B cell (primary cell): Measurements from ENCODE around the gene CPM. TPM values are rescaled to one million over a fixed set of nuclear protein-coding genes. Genes with fewer than 3 reads are reported as not detected.
"Not testable (repeated sequence)": the region's sequence is repeated elsewhere in the genome, so short reads cannot be mapped to it uniquely, and the experiment has no call there.

ENCODE experiments used
- ATAC-seq: fragments of 200-7000 bp; cut with Tn5 transposase; one replicate; pipeline ENCODE4 v1.10.0; 2021; ENCODE audit warnings: low read depth, mild to moderate bottlenecking, moderate number of reproducible peaks, moderate library complexity
- CTCF ChIA-PET: fragments of 350-600 bp; sonication (Branson Sonifier 250); formaldehyde crosslinking; loops from one replicate; lab custom pipeline; 2021; ENCODE audit warnings: antibody characterized with exemption, inconsistent platforms; lab: Charles Lee
- POLR2A ChIA-PET: fragments of 350-600 bp; sonication (Branson Sonifier 250); formaldehyde crosslinking; loops from one replicate; lab custom pipeline; 2021; ENCODE audit warnings: antibody characterized with exemption; lab: Charles Lee
- DNase-seq: peaks from one replicate; pipeline ENCODE4 v3.0.0; 2013
- H2AFZ ChIP-seq: 2 replicates; pipeline ENCODE4 v1.6.1; 2012; ENCODE audit warnings: mild to moderate bottlenecking, low read depth, low read length; ENCODE audit not compliant: insufficient read depth, poor library complexity, severe bottlenecking
- H3K27ac ChIP-seq, 2 donors: 1 replicate in 1 of 2; 2 replicates in 1 of 2; pipeline ENCODE4 v1.5.1; 2012 to 2013; ENCODE audit warnings: low read length in 2 of 2, mild to moderate bottlenecking in 2 of 2, moderate library complexity in 1 of 2
- H3K27me3 ChIP-seq, 4 experiments: fragments of 200-600 bp in 1 of 4; sonication (generic) in 1 of 4; replicated peaks in 1 of 4; 1 replicate in 2 of 4; 2 replicates in 2 of 4; pipeline versions ENCODE4 v1.6.1 to v1.7.0; 2013 to 2016; ENCODE audit warnings: low read length in 3 of 4, mild to moderate bottlenecking in 2 of 4, mixed read lengths in 1 of 4, moderate library complexity in 1 of 4; ENCODE audit not compliant: insufficient read depth in 4 of 4, control insufficient read depth in 3 of 4; ENCODE audit errors: control extremely low read depth in 1 of 4
- H3K36me3 ChIP-seq, 2 experiments: replicated peaks in 1 of 2; 1 replicate in 1 of 2; 2 replicates in 1 of 2; pipeline versions ENCODE4 v1.6.1 to v1.7.1; 2013; ENCODE audit warnings: low read length in 1 of 2; ENCODE audit not compliant: insufficient read depth in 2 of 2, control insufficient read depth in 1 of 2; ENCODE audit errors: control extremely low read depth in 1 of 2, extremely low read depth in 1 of 2
- H3K4me1 ChIP-seq, 2 donors: fragments of 200-600 bp in 1 of 2; sonication (generic) in 1 of 2; 1 replicate in 1 of 2; 2 replicates in 1 of 2; pipeline versions ENCODE4 v1.5.1 to v1.6.1; 2013 to 2017; ENCODE audit warnings: low read length in 2 of 2; ENCODE audit not compliant: control insufficient read depth in 2 of 2, insufficient read depth in 2 of 2
- H3K4me2 ChIP-seq: replicated peaks from 2 replicates; pipeline ENCODE3; 2012; ENCODE audit warnings: mild to moderate bottlenecking, low read depth, low read length; ENCODE audit not compliant: poor library complexity, severe bottlenecking
- H3K4me3 ChIP-seq, 5 experiments: fragments of 200-600 bp in 1 of 5; sonication (generic) in 1 of 5; 1 replicate in 3 of 5; 2 replicates in 2 of 5; pipeline versions ENCODE4 v1.5.1 to v1.7.0; 2011 to 2016; ENCODE audit warnings: low read length in 4 of 5, mild to moderate bottlenecking in 4 of 5, low read depth in 2 of 5, control low read depth in 1 of 5, moderate library complexity in 1 of 5; ENCODE audit not compliant: insufficient read depth in 1 of 5; ENCODE audit errors: control extremely low read depth in 1 of 5, extremely low read depth in 1 of 5
- H3K79me2 ChIP-seq: fragments of 200-600 bp; sonication (generic); one replicate; pipeline ENCODE4 v1.6.0; 2016; ENCODE audit warnings: low read length; ENCODE audit not compliant: control insufficient read depth, insufficient read depth
- H3K9ac ChIP-seq: fragments of 200-600 bp; sonication (generic); 2 replicates; pipeline ENCODE4 v1.6.1; 2017; ENCODE audit warnings: mild to moderate bottlenecking, low read length, moderate library complexity
- H3K9me3 ChIP-seq, 3 donors: one replicate each; pipeline versions ENCODE4 v1.6.1 to v1.7.1; 2013; ENCODE audit warnings: low read length in 2 of 3; ENCODE audit not compliant: control insufficient read depth in 2 of 3, insufficient read depth in 1 of 3; ENCODE audit errors: control extremely low read depth in 1 of 3
- H4K20me1 ChIP-seq: 2 replicates; pipeline ENCODE4 v1.6.0; 2012; ENCODE audit warnings: mild to moderate bottlenecking, low read length; ENCODE audit not compliant: insufficient read depth, control insufficient read depth, poor library complexity, severe bottlenecking
- H3K27ac Mint-ChIP-seq: one replicate; pipeline ENCODE4 v1.8.0; 2021; ENCODE audit warnings: mixed read lengths
- H3K27me3 Mint-ChIP-seq: one replicate; pipeline ENCODE4 v1.8.0; 2021; ENCODE audit warnings: mixed read lengths
- H3K4me1 Mint-ChIP-seq: one replicate; pipeline ENCODE4 v1.8.0; 2021; ENCODE audit warnings: mixed read lengths
- H3K4me3 Mint-ChIP-seq: one replicate; pipeline ENCODE4 v1.8.0; 2021; ENCODE audit warnings: mixed read lengths
- H3K9me3 Mint-ChIP-seq: one replicate; pipeline ENCODE4 v1.8.0; 2022; ENCODE audit warnings: mixed read lengths; ENCODE audit not compliant: insufficient read depth
- EZH2 ChIP-seq: IDR thresholded peaks from 2 replicates; pipeline ENCODE4 v1.6.1; 2012; ENCODE audit warnings: borderline replicate concordance, low read depth, mild to moderate bottlenecking, moderate library complexity, low read length; ENCODE audit not compliant: insufficient read depth, poor library complexity, severe bottlenecking
- WGBS: methylation state at CpG from one replicate; pipeline ENCODE4 v1.1.5; 2013; ENCODE audit warnings: missing lambda C conversion rate; ENCODE audit not compliant: insufficient coverage; 5-methylcytosine and 5-hydroxymethylcytosine counted together
- intact Hi-C: fragments of 100-400 bp; cut with micrococcal nuclease; formaldehyde crosslinking; loops from one replicate; pipeline ENCODE4 v1.10.0; 2022
- polyA plus RNA-seq: library from polyadenylated mRNA; depleted of rRNA; stranded (reverse); fragments of >200 nt; gene quantifications from 2 replicates; pipeline ENCODE4 v1.2.3, GENCODE V29; 2012
- total RNA-seq, 2 donors: library from RNA; stranded (reverse); fragments of 120-200 nt in 1 of 2; gene quantifications; 1 replicate in 1 of 2; 2 replicates in 1 of 2; pipeline versions ENCODE4 v1.2.3 to v1.2.4, GENCODE V29; 2013 to 2022
- TF ChIP-seq, protein P1 (sequence below): fragments of 200-600 bp; IDR thresholded peaks from one replicate; pipeline ENCODE4 v1.8.0; 2022; ENCODE audit warnings: antibody characterized with exemption, mild to moderate bottlenecking

Gene CPM
- total and polyA plus RNA-seq, 2 donors (not counting 1 experiment from before 2014, with no cell fraction given), result 1.2 to 5.0 TPM

DNA sequence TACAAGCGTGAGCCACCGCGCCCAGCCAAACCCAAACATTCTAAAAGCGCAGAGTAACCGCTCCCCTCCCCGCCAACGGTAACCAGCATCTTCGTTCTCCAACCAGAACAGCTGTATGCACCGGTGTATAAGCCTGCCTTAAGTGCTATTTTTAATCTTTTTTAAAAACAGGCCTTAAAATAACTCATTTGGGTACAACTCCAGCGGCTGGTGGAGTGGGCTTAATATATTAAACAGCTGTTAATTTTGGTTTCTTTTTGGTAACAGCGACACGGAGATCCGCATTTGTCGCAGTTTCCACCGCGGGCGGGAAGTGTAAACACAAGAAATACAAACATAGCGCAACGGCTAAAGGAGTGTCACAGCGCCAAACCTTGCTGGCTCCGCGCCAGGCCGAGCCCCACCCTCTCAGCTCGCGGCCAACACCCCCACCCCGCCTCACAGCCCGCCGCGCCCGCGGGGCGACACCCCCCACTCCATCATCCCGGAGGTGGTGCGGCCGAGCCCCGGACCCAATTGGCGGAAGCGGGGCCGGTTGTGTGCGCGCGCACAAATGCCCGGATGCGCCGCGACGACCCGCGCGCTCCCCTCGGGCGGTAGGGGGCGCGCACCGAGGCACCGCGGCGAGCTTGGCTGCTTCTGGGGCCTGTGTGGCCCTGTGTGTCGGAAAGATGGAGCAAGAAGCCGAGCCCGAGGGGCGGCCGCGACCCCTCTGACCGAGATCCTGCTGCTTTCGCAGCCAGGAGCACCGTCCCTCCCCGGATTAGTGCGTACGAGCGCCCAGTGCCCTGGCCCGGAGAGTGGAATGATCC is 125.2 kb downstream of the CPM start, which contains the start of gene MDM2:
MDM2 (plus strand) TSS at position 602 of the 812 bp plus-strand sequence. CDS start 301 bp downstream, outside the sequence.
- TF ChIP-seq, protein P1, sequence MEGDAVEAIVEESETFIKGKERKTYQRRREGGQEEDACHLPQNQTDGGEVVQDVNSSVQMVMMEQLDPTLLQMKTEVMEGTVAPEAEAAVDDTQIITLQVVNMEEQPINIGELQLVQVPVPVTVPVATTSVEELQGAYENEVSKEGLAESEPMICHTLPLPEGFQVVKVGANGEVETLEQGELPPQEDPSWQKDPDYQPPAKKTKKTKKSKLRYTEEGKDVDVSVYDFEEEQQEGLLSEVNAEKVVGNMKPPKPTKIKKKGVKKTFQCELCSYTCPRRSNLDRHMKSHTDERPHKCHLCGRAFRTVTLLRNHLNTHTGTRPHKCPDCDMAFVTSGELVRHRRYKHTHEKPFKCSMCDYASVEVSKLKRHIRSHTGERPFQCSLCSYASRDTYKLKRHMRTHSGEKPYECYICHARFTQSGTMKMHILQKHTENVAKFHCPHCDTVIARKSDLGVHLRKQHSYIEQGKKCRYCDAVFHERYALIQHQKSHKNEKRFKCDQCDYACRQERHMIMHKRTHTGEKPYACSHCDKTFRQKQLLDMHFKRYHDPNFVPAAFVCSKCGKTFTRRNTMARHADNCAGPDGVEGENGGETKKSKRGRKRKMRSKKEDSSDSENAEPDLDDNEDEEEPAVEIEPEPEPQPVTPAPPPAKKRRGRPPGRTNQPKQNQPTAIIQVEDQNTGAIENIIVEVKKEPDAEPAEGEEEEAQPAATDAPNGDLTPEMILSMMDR, result peak; percentile 76
- TF ChIP-seq EZH2, result no peak
- Mint-ChIP-seq H3K27me3 (no peaks in the 10 kb centered on the region), H3K4me1 (peaks cover 17% of the 10 kb centered on the region), H3K27ac (peak within 1 kb of the TSS; percentile 99), H3K4me3 (peak within 1 kb of the TSS; percentile 97), H3K9me3 (no peaks in the 10 kb centered on the region)
- ChIA-PET CTCF (interaction anchor here (0.7 to 2.1 kb wide), 14 partner anchors 8 to 584 kb away, joined by 3 to 19 read pairs (median 4); partner anchors contain the start of genes CPM and SLC35E3), POLR2A (interaction anchor here (0.6 to 2.6 kb wide), 7 partner anchors 12 to 1539 kb away, joined by 3 to 29 read pairs (median 3); partner anchors contain the start of genes CAND1, NUP107, RAP1B and SLC35E3)
- H2AFZ ChIP-seq, result peak within 1 kb of the TSS; percentile 92
- no peaks in the 10 kb centered on the region for H3K9me3 ChIP-seq
- DNase-seq (peak; percentile 98), ATAC-seq (peak; percentile 90)
- H3K4me1 ChIP-seq, result peaks cover 11% of the 10 kb centered on the region in 2 donors
- peaks cover 25% of the 10 kb centered on the region for H3K79me2 ChIP-seq
- H3K9ac ChIP-seq, result peak within 1 kb of the TSS; percentile 90
- intact Hi-C loops, result loop anchor here (1.0 to 10.0 kb wide), 9 partner anchors 15 to 1160 kb away; partner anchors contain the start of genes CPSF6, DYRK2, IL26 and MDM1
- peak within 1 kb of the TSS; percentile 85 for H3K4me2 ChIP-seq
- peaks cover 0 to 11% of the 10 kb centered on the region in 2 experiments for H3K36me3 ChIP-seq
- no peaks in the 10 kb centered on the region for H3K27me3 ChIP-seq
- peak within 1 kb of the TSS; percentile 92 to 95 for H3K27ac ChIP-seq
- H4K20me1 ChIP-seq, result peaks cover 2% of the 10 kb centered on the region
- WGBS, result under 1% methylated on average over 67 of the region's 72 CpGs
- H3K4me3 ChIP-seq, result peak within 1 kb of the TSS; percentile 65 to 95 (median 84)

GRCh38 chr12:68807274-68807575 is 125.7 kb downstream of the CPM start:
- H3K9ac ChIP-seq, result peak overlapping the region; percentile 90
- Mint-ChIP-seq H3K4me3 (peak overlapping the region; percentile 97), H3K27ac (peak overlapping the region; percentile 99), H3K4me1 (peaks cover 16% of the 10 kb centered on the region)
- peak overlapping the region; percentile 85 for H3K4me2 ChIP-seq
- CTCF ChIA-PET, result interaction anchor here (1.0 to 2.1 kb wide), 9 partner anchors 7 to 584 kb away, joined by 3 to 19 read pairs (median 5); partner anchors contain the start of gene SLC35E3
- H4K20me1 ChIP-seq, H3K27me3 ChIP-seq, DNase-seq, H3K9me3 ChIP-seq, ATAC-seq, H3K9me3 Mint-ChIP-seq, H3K36me3 ChIP-seq, H3K27me3 Mint-ChIP-seq: not testable (repeated sequence)
- WGBS, result 27% methylated on average over 10 of the region's 10 CpGs
- POLR2A ChIA-PET, result interaction anchor here (1.2 to 2.6 kb wide), 5 partner anchors 13 to 1538 kb away, joined by 3 to 29 read pairs (median 8); partner anchors contain the start of genes CAND1, RAP1B and SLC35E3
- peak overlapping the region; percentile 92 for H2AFZ ChIP-seq
- H3K79me2 ChIP-seq, result peaks cover 25% of the 10 kb centered on the region
- peak overlapping the region; percentile 65 to 95 (median 84) for H3K4me3 ChIP-seq
- H3K4me1 ChIP-seq, result peaks cover 11% of the 10 kb centered on the region in 2 donors
- intact Hi-C loops, result loop anchor here (1.0 to 10.0 kb wide), 5 partner anchors 14 to 1160 kb away; partner anchors contain the start of genes CPSF6, DYRK2, IL26 and SLC35E3
- H3K27ac ChIP-seq, result peak overlapping the region; percentile 83 to 95
